IPS-20b (cell line): ENCODE data around the gene FAM200B.
A peak's percentile ranks its signal among the peaks of the same experiment; 100 is the strongest.

Experiments used
- H3K27ac ChIP-seq: one replicate; pipeline ENCODE4 v1.5.1; 2013; ENCODE audit warnings: low read length
- H3K27me3 ChIP-seq: 2 replicates; pipeline ENCODE4 v1.6.1; 2013; ENCODE audit warnings: mild to moderate bottlenecking, low read length, inconsistent platforms; ENCODE audit not compliant: insufficient read depth
- H3K36me3 ChIP-seq: 2 replicates; pipeline ENCODE4 v1.6.1; 2013; ENCODE audit warnings: low read depth, mild to moderate bottlenecking, inconsistent platforms, low read length, moderate library complexity; ENCODE audit not compliant: insufficient read depth
- H3K4me1 ChIP-seq: 2 replicates; pipeline ENCODE4 v1.6.1; 2013; ENCODE audit warnings: mild to moderate bottlenecking, control low read depth, inconsistent platforms, low read length, moderate library complexity; ENCODE audit not compliant: insufficient read depth
- H3K4me3 ChIP-seq: 2 replicates; pipeline ENCODE4 v1.5.1; 2013; ENCODE audit warnings: mild to moderate bottlenecking, low read length, inconsistent platforms
- H3K9ac ChIP-seq: 2 replicates; pipeline ENCODE4 v1.6.1; 2013; ENCODE audit warnings: low read depth, mild to moderate bottlenecking, inconsistent platforms, low read length, moderate library complexity
- H3K9me3 ChIP-seq: 2 replicates; pipeline ENCODE4 v1.6.1; 2013; ENCODE audit warnings: mild to moderate bottlenecking, low read depth, low read length, inconsistent platforms; ENCODE audit not compliant: insufficient read depth

FAM200B gene

GRCh38 chr4:15672101-15672500 is 9.5 kb upstream of the FAM200B start:
- H3K27me3 ChIP-seq, result no peaks in the 10 kb centered on the region
- H3K9ac ChIP-seq, result no peak overlapping the region
- H3K4me1 ChIP-seq, result peaks cover 5% of the 10 kb centered on the region; the same call in 1 of the 2 replicates
- H3K9me3 ChIP-seq, result no peaks in the 10 kb centered on the region
- no peak overlapping the region for H3K4me3 ChIP-seq
- H3K36me3 ChIP-seq, result peaks cover 27% of the 10 kb centered on the region
- H3K27ac ChIP-seq, result no peak overlapping the region

- Histone ChIP-seq H3K4me1 (peaks cover 12% of the 10 kb centered on the region; the same call in 1 of the 2 replicates), H3K27ac (no peak overlapping the region), H3K36me3 (peaks cover 21% of the 10 kb centered on the region; the same call in 1 of the 2 replicates)
Measured at GRCh38 chr4:15673337-15673736, 8.3 kb upstream of the FAM200B start.

GRCh38 chr4:15674046-15674445 is 7.6 kb upstream of the FAM200B start:
- no peak overlapping the region for H3K4me3 ChIP-seq
- no peaks in the 10 kb centered on the region for H3K9me3 ChIP-seq
- H3K27ac ChIP-seq, result no peak overlapping the region
- peaks cover 14% of the 10 kb centered on the region; the same call in 1 of the 2 replicates for H3K4me1 ChIP-seq
- H3K27me3 ChIP-seq, result no peaks in the 10 kb centered on the region
- no peak overlapping the region for H3K9ac ChIP-seq
- H3K36me3 ChIP-seq, result peaks cover 21% of the 10 kb centered on the region; the same call in 1 of the 2 replicates

More at GRCh38 chr4:15673337-15673736, 8.3 kb upstream of the FAM200B start:
- Histone ChIP-seq H3K9ac (no peak overlapping the region), H3K4me3 (no peak overlapping the region), H3K9me3 (no peaks in the 10 kb centered on the region), H3K27me3 (no peaks in the 10 kb centered on the region)

- Histone ChIP-seq H3K36me3 (peaks cover 29% of the 10 kb centered on the region; the same call in 1 of the 2 replicates), H3K4me3 (no peak overlapping the region), H3K4me1 (peaks cover 22% of the 10 kb centered on the region), H3K9me3 (no peaks in the 10 kb centered on the region), H3K27ac (no peak overlapping the region), H3K9ac (no peak overlapping the region), H3K27me3 (no peaks in the 10 kb centered on the region)
Measured at GRCh38 chr4:15674926-15675325, 6.7 kb upstream of the FAM200B start.

- Histone ChIP-seq H3K9me3 (no peaks in the 10 kb centered on the region), H3K27me3 (no peaks in the 10 kb centered on the region), H3K4me1 (peaks cover 24% of the 10 kb centered on the region), H3K27ac (no peak overlapping the region), H3K4me3 (no peak overlapping the region), H3K9ac (no peak overlapping the region), H3K36me3 (peaks cover 30% of the 10 kb centered on the region; the same call in 1 of the 2 replicates)
Measured at GRCh38 chr4:15675356-15675755, 6.3 kb upstream of the FAM200B start.

- no peaks in the 10 kb centered on the region for H3K27me3 ChIP-seq
- peaks cover 29% of the 10 kb centered on the region; the same call in 1 of the 2 replicates for H3K36me3 ChIP-seq
- H3K9me3 ChIP-seq, result no peaks in the 10 kb centered on the region
- H3K9ac ChIP-seq, result no peak overlapping the region
- H3K4me1 ChIP-seq, result peaks cover 24% of the 10 kb centered on the region
- H3K27ac ChIP-seq, result no peak overlapping the region
- H3K4me3 ChIP-seq, result no peak overlapping the region
Measured at GRCh38 chr4:15676039-15676438, 5.6 kb upstream of the FAM200B start.

GRCh38 chr4:15676899-15677298 is 4.7 kb upstream of the FAM200B start:
- no peaks in the 10 kb centered on the region for H3K9me3 ChIP-seq
- H3K4me1 ChIP-seq, result peaks cover 24% of the 10 kb centered on the region
- H3K9ac ChIP-seq, result no peak overlapping the region
- no peak overlapping the region for H3K4me3 ChIP-seq
- H3K27me3 ChIP-seq, result no peaks in the 10 kb centered on the region
- peaks cover 21% of the 10 kb centered on the region; the same call in 1 of the 2 replicates for H3K36me3 ChIP-seq
- no peak overlapping the region for H3K27ac ChIP-seq

- H3K36me3 ChIP-seq, result peaks cover 16% of the 10 kb centered on the region; the same call in 1 of the 2 replicates
- H3K9me3 ChIP-seq, result no peaks in the 10 kb centered on the region
- no peak overlapping the region for H3K27ac ChIP-seq
- H3K9ac ChIP-seq, result peak overlapping the region; percentile 16; the same call in 1 of the 2 replicates
- no peaks in the 10 kb centered on the region for H3K27me3 ChIP-seq
- H3K4me3 ChIP-seq, result no peak overlapping the region
- H3K4me1 ChIP-seq, result peaks cover 25% of the 10 kb centered on the region
Measured at GRCh38 chr4:15677507-15677988, 4.1 kb upstream of the FAM200B start.

GRCh38 chr4:15681067-15681371 is 608 bp upstream of the FAM200B start:
- Histone ChIP-seq H3K4me3 (peak overlapping the region; percentile 86), H3K9me3 (no peaks in the 10 kb centered on the region), H3K36me3 (peaks cover 23% of the 10 kb centered on the region), H3K4me1 (peaks cover 57% of the 10 kb centered on the region), H3K27ac (peak overlapping the region; percentile 86), H3K27me3 (no peaks in the 10 kb centered on the region), H3K9ac (peak overlapping the region; percentile 97)

- Histone ChIP-seq H3K4me1 (peaks cover 52% of the 10 kb centered on the region), H3K9ac (peak overlapping the region; percentile 97), H3K9me3 (no peaks in the 10 kb centered on the region), H3K4me3 (peak overlapping the region; percentile 86), H3K27ac (peak overlapping the region; percentile 78), H3K36me3 (peaks cover 31% of the 10 kb centered on the region), H3K27me3 (no peaks in the 10 kb centered on the region)
Measured at GRCh38 chr4:15682242-15683142, 865 bp downstream of the FAM200B start.

- no peak overlapping the region for H3K27ac ChIP-seq
- peak overlapping the region; percentile 86 for H3K4me3 ChIP-seq
- H3K4me1 ChIP-seq, result peaks cover 49% of the 10 kb centered on the region
- peak overlapping the region; percentile 97 for H3K9ac ChIP-seq
- H3K36me3 ChIP-seq, result peaks cover 37% of the 10 kb centered on the region
- no peaks in the 10 kb centered on the region for H3K27me3 ChIP-seq
- H3K9me3 ChIP-seq, result no peaks in the 10 kb centered on the region
Measured at GRCh38 chr4:15683143-15683495, 1.5 kb downstream of the FAM200B start.

GRCh38 chr4:15684498-15684897 is 2.9 kb downstream of the FAM200B start:
- H3K9me3 ChIP-seq, result no peaks in the 10 kb centered on the region
- peaks cover 38% of the 10 kb centered on the region for H3K36me3 ChIP-seq
- H3K27me3 ChIP-seq, result no peaks in the 10 kb centered on the region
- H3K4me1 ChIP-seq, result peaks cover 42% of the 10 kb centered on the region
- H3K27ac ChIP-seq, result peak overlapping the region; percentile 78
- H3K9ac ChIP-seq, result peak overlapping the region; percentile 63
- H3K4me3 ChIP-seq, result peak overlapping the region; percentile 86
